ENCODE results near the gene PTGES2.
"Not testable (repeated sequence)": the region's sequence is repeated elsewhere in the genome, so short reads cannot be mapped to it uniquely, and the experiment has no call there.

PTGES2 gene

DNA sequence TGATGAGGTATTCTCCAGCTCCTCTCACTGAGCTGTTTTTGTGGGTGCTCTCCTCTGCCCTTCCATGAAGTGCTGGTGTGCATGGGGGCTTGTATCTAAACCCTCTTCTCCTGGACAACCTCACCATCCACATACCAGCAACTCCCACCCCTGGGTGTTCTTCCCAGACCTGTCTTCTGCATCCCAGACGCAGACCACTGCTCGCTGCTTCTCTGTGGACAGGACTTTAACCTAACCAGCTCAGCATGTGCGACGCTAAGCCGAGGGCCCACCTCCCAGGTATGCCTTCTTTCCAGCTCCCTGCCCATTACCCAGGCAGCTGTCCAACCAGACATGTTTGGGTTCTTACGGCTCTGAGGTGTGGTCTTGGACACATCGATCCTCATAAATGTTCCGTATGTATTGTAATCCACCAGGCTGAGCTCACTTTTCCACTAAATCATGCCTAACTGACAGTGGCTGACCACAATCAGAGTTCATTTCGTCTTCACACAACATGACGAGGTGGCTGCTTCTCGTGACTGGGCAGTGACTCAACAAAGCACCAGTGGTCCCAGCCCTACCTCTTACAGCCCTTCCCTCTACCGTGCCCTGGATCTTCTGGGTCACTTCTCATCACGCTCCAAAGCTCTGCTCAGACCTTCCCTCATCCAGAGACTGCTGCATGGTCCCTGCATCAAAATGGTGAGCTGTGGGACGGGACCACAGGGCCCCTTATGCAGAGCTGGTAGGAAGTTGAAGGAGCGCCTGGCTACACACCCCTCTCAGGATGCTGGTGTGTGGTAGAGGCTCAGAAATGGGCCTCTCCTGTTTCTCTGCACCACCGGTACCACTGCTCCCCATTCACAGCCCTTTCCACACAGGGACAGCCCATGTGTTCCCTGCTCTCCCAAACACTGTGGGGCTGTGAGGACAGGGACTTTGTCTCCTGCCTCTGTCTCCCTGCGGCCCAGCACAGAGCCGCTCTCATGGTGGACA lies 9.6 kb upstream of the PTGES2 start:
- no peak for DNase-seq (ENCODE audit: low spot score)

DNA sequence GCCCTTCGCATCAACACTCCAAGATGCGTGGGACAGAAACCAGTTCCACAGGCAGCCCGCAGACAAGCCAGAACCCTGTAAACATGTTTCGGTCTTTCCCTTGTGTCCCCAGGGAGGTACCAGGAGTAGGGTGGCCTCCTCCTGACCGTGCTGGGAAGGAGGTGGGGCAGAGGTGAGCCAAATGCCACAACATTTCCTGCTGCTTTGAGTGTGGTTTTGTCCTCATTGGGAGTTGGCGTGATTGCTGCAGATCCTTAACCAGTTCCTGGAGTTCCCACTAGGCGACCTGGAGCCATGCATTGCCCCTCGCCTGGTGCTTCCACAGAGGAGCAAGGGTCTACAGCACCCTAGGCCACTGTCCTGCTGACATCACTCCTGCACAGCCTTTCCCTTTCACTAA lies 8.0 kb upstream of the PTGES2 start:
- not testable (repeated sequence) for DNase-seq (ENCODE audit: low spot score)

DNA sequence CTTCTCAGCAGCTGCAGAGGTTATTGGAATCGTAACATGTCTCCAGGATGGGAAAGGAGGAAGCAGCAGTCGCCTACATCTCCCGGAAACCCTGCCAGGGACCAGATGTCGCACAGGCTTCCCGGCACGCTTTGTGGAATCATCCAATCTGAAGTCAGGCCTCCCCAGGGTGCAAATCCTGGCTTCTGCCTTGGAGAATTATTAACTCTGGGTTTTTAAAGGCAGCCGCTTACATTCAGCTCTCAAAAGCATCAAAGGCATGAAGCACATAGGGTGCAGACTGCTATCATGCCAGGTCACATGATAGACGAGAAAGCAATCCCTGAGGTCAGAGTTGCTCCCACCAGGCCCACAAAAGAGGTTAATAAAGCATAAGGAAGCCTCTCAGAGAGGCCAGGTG lies 4.6 kb upstream of the PTGES2 start:
- DNase-seq (ENCODE audit: low spot score), result not testable (repeated sequence)

DNA sequence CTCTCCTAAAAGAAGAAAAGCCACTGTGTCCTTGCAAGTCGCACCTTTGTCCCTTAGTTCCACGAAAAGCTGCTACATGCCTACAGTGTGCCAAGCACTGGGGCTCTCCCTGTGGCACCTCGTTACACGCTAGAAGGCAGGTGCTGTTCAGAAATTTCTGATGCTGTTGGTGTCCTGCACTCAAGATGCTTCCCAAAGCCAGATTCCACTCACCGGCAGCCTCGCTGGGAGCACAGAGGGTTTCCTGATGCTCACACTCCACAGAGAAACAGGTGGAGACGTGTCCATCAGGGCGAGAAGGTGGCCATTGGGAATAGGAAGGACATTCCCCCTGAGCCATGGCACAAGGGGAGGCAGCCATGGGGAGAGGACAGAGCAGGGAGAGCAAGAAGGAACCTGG lies 3.8 kb upstream of the PTGES2 start:
- DNase-seq (ENCODE audit: low spot score), result not testable (repeated sequence)

DNA sequence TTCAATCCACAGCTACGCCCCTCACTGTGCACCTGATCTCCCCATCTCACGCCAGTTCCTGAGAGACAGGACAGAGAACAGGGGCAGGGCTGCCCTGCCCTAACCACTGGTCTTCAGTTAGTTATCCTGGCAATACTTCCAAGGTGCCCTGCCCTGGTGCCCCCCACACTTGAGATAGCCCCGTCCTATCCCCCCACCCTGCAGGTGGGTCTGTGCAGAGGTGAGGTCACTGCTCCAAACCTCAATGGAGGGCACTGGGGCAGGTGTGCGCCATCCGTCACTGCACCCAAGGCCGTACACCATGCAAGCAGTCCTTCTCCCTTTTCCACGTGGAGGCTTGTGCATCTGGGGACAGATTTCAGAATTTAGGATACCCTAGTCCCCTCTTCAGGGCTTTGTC lies 3.1 kb upstream of the PTGES2 start:
- not testable (repeated sequence) for DNase-seq (ENCODE audit: low spot score)

DNA sequence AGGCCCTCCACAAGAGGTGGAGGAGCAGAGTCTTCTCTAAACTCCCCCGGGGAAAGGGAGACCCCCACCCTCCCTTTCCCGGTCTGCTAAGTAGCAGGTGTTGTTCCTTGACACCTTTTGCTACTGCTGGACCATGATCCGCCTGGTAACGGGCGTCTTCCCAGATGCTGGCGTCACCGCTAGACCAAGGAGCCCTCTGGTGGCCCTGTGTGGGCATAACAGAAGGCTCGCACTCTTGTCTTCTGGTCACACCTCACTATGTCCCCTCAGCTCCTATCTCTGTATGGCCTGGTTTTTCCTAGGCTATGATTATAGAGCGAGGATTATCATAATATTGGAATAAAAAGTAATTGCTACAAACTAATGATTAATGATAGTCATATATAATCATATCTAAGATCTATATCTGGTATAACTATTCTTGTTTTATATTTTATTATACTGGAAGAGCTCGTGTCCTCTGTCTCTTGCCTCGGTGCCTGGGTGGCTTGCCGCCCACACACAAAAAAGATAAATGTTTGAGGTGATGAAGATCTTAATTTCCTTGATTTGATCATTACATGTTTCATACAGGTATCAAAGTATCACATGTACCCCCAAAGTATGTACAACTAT lies 2.6 kb upstream of the PTGES2 start:
- peak; percentile 61 for DNase-seq (ENCODE audit: low spot score)

DNA sequence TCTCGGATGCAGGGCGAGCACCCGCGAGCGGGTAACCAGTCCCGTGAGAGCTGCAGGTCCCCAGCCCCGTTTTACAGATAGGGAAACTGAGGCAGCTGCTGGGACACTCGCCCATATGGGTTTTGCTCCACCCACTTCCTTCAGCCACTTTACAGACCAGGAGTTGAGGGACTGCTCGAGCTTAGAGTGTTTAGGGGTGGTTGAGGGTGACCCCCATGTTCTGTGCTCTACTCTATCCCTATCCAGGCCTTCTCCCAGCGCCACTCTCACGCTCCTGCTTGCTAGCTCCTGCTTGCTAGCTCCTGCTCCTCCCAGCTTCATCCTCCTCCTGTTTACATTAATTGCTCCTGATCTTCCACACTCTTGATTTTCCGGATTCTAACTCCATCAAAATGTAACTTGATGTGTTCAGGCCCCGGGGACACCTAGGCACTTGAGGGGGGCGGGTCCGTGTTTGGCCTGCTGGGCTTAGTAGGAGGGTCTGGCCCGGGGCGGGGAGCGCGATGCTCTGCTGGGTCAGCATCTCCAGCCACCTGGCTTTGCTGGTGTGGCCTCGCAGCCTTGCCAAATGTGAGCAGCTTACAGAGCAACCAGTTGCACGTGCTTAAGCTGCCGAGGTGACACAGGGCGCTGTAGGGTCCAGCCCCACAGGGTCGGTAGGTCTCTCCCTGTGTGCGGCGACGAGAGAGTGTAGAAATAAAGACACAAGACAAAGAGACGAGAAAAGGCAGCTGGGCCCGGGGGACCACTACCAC lies 1.5 kb upstream of the PTGES2 start:
- no peak for DNase-seq (ENCODE audit: low spot score)

DNA sequence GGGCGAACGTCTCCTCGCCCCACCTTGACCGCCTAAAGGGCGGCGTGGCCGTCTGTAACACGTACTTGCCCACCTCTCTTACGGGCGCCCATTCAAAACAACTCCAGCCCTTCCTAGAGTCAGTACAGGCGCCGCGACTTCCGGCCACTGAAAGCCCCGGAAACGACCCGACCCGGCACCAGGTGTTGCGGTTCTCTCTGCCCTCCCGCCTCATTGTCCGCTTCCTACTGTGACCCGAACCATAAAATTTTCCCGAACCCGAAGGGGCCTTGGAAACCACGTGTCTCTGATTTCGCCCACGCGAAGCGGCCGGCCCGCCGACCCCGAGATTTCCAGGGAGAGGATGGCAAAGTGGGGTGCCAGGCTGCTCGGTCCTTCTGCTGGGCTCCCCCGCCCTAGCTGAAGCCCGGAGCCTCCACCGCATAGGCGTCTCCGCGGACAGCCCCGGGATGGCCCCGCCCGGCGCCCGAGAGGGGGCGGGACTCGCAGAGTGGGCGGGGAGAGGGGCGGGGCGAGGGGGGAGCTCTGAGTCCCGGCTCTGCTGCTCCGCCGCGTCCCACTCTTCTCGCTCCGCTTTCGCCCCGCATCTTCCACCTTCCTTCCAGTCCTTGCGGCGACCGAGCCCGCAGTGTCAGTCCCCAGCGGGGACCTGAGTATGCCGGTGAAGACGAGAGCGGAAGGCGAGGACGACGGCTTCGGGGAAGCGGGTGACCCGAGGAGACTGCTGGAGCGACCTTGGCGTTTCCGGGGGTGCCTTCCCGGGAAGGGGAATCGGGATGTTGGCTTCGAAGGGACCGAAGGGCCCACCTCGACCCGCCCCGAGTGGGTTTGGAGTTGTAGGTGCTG lies 684 bp upstream of the PTGES2 start:
- peak; percentile 91 for DNase-seq (ENCODE audit: low spot score)

DNA sequence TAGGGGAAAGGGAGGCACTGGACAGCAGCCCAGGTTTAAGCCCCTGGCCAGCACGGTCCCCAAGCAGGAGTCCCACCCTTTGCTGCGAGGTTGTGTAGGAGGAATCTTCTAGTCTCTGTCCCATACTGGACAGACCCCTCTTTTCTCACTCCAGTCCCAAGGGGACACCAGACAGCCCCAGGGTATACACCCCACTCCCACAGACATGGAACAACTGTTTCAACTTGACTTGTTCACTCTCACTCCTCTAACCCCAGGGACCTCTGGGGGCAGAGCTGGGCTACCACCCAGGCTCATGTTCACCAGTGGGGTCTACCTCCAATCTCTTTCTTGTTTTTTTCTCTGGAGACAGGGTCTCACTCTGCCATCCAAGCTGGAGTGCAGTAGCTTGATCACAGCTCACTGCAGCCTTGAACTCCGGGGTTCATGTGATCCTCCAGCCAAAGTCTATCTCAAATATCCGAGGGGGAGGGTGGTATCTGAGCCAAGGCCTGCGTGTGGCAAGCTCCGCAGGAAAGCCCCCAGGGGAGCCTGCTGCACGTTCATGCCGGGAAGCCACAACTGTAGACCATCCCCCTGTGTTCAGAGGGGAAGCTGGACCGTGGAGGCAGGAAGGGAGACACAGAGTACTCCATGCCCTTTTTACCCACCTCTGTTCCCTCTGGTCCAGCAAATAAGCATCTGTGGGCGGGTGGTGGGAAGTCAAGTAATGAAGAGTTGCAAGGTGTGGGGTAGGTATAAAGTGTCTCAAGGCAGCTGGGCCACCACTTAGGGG lies 1.8 kb downstream of the PTGES2 start:
- no peak for DNase-seq (ENCODE audit: low spot score)

DNA sequence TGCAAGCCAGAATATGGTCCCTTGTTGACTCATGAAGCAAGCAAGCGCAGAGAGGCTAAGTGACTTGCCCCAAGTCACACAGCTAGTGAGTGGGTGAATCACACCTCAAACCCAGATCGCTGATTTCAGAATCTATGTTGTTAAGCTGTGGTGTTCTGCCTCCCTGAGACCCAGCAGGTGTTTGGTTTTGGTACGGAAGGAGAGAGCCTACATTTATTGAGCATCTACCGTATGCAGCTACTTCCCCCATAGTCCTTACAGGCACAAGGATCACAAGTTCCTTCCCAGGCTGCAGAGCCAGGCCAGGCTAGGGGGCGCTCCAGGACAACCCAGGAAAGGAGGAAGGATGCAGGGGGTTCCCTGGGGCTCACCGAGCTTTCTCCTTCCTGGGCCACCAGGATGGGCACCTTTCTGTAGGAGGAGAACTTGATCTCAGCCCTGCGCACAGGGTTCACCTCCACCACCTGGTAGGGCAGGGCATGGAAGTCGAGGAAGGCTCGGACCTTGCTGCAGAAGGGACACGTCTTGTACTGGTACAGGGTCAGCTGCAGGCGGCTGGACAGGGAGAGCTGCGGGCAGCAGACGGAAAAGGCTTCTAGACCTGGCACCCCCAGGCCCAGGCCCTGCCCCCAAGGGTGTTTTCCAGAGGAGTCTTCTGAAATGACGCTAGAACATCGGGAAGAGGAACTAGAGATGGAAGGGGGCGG lies 2.5 kb downstream of the PTGES2 start:
- peak; percentile 41 for DNase-seq (ENCODE audit: low spot score)

DNA sequence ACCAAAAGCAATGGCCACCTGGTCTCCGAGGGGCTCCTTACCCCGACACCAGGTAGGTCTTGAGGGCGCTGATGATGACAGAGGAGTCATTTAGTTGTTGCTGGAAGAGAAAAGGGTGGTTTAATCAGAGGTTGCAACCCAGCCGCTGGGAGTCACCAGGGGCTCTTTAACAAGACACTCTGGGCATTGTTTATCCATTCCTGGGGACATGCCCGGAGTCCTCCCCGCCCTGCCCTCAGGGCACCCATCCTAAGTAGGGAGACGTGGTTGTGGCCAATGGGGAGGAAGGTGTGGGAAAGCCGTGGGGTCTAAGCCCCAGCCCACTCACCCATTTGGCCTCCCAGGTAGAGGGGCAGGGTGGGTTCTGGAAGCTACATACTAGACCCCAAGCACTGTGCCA lies 3.1 kb downstream of the PTGES2 start:
- no peak for DNase-seq (ENCODE audit: low spot score)

DNA sequence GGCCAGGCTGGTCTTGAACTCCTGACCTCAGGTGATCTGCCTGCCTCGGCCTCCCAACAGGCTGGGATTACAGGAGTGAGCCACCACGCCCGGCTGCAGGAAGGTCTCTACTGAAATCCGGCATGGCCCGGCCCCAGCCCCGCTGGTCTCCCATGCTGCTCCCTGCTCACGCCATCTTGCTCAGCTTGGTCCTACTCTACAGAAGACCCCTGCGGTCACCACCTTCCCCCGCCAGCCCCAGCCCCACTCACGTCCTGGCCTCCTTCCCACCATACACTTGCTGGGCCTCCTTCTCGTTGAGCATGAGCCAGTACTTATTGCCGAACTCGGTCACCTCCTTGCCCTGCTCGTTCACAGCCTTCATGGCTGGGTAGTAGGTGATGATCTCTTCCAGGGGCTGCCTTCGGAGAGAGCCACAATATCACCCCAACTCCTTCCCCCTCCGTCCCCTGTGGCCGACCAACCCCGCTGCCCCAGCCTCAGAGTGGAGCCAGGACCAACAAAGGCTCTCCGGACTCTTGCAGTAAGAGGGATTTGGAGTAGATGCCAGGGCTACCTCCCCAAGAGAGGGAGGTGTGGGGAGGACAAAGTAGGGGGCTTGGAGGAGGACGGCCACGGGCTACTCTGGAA lies 4.0 kb downstream of the PTGES2 start:
- DNase-seq (ENCODE audit: low spot score), result no peak

DNA sequence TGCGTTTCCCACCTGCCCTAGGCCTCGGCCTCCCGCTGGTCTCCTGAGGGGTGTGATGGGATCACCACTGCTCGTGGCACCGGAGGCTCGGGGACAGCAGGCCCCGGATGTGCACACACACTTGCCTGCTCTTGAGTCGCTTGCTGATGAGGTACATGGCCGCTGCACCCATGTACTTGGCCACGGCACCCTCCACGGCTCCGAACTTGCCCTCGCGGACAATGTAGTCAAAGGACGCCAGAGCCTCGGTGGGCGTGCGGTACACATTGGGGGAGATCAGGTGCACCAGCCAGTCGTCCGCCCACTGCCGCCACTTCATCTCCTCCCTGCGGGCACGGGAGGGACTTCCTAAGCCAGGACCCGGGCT lies 4.7 kb downstream of the PTGES2 start:
- no peak for DNase-seq (ENCODE audit: low spot score)

DNA sequence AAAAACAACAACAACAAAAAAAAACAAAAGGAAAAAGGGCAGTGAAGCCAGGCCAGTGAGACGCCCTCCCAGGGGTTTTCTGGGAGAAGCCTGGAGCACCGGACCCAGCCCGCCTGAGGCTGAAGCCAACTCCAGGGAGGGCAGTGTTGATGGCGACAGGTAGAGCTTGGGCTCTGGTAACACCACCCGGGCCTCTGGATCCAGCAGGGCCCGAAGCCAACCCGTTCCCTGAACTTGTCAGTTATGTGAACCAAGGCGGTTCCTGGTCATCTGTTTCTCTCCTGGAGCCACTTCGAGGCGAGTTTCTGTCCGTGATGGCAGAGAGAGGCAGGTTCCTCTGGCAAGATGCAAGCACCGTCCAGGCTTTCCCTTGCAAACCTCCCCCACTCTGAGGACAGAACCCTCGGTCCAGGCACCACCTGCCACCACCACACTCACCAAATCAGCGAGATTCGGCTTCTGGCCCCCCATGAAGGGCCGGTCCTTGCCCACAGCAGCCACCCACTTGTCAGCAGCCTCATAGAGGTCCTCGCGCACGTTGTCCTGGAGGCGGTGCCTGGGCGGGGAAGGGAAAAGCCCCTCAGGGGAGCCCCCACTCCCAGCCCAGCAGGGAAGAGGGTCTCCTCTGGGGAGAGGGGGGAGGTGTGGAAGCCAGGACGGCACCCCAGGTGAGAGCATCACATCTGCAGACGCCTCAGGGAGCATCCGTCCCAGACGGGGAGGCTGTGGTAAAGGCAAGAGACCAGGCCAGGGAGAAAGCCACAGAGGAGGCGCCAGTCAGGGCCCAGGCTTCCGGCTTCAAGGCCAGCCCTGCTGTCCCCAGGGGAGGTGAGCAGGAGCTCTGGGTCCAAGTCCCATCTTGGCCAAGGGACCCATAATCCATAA lies 5.4 kb downstream of the PTGES2 start:
- DNase-seq (ENCODE audit: low spot score), result no peak

DNA sequence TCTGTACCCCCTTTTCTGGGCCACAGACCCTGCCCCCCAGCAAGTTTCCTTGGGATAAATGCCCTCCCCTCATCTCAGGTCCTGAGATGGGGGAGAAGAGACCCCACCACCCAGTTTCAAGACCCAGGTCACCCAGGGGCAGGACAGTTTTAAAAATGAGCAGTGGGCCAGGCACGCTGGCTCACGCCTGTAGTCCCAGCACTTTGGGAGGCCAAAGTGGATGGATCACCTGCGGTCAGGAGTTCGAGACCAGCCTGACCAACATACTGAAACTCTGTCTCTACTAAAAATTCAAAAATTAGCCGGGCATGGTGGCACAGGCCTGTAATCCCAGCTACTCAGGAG lies 6.1 kb downstream of the PTGES2 start:
- DNase-seq (ENCODE audit: low spot score), result no peak

DNA sequence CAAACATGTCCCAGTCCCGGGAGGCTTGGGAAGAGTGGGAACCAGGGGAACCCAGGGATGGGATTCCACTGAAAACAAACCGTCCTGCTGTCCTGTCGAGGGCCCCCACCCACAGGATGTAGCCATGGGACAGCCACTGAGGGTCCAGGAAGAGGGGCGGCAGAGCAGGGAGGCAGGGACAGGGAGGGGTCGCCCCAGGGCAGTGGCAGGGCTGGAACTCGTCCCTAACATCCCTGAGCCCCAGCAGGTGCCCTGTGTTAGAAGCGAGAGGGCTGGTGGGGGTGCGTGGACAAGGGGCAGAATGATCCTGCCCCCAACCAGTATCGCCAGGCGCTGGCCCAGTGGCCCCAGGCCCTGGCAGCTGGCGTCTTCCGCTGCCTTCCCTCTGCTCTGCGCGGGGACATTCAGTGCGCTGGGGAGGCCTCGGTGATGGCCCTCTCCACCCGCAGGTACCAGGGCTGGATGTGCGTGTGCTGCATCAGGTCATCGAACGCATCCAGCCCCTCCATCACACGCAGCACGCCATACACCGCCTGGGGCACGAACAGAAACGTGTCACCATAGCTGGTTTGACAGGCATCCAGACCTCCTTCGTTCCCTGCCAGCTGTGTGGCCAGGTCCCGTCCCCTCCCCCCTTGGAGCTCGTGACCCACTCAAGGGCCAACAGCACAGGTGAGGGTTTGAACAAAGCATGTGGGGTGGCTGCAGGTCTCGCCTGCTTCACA lies 6.6 kb downstream of the PTGES2 start:
- no peak for DNase-seq (ENCODE audit: low spot score)

DNA sequence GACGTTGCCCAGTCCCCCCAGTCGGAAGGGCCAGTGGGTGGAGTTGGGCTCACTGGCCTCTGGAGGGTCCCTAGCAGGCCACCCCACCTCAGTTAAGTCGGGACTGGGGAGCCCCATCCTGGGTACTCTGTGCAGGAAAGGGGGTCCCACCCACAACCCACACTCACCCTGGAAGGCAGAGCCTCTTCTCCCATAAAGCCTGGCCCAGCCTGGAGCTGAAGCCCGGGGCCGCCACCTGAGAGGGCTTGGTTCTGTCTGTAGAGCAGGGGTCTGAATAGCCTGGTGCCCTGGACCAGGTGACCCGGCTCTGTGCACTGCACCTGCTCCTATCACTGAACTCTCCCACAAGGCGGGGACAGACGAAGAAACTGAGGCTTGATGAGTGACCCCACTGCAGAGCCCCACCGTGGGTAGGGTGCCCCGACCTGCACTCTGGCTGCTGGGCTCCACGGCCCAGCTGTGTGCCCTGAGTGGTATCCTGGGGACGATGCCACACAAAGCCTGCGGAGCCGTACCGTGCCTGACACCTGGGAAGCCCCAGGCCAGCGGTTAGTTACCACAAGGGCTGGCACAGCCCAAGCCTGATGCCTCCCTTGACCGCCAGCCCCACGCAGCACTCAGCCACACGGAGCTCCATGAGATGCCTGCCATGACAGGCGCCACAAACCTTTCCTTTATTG lies 7.3 kb downstream of the PTGES2 start:
- DNase-seq (ENCODE audit: low spot score), result no peak

All from CD4-positive, alpha-beta T cell treated with Interleukin-2 at 100 ng/mL for 4 hours (primary cell).